ENCODE measurements around the gene ZNF488. TPM values are rescaled to one million over a fixed set of nuclear protein-coding genes. Genes with fewer than 3 reads are reported as not detected.

ZNF488 gene
- total and polyA plus RNA-seq, 2 experiments from 2014 or later = 0.15 to 1.2 TPM

DNA sequence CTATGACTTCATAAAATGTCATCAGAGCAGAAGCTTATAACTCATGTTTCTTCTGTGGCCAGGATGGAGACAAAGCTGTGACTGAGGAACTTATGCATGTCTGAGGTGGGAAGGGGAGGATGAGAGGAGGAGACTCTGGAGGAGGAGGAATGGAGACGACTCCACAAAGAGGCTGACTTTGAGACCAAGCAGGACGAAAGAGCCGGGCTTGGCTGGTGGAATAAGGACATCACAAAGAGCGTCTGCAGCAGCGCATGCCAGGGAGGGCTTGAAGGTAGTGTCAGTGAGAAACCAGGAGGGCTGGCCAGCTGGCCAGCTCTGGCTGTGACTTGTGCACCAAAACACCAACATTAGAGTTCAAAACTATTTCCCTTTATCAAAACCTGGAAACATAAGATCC, 68.0 kb downstream of the ZNF488 start:
- Histone ChIP-seq H3K9me3 (ENCODE audit: low read depth) (no peaks in the 10 kb centered on the region), H3K36me3 (no peaks in the 10 kb centered on the region), H3K27ac (no peak overlapping the region), H3K27me3 (no peaks in the 10 kb centered on the region), H3K4me1 (ENCODE audit: low read depth) (peaks cover 8% of the 10 kb centered on the region), H3K4me3 (no peak overlapping the region)
- DNase-seq (ENCODE audit: low read depth in 1 of 2, low spot score in 1 of 2) = no peak
- no peak for TF ChIP-seq CTCF (IDR thresholded peaks at IDR 0.05; ENCODE audit: low read depth, low read length)

Other genes starting within 250 kb of the ZNF488 start
- gene GDF10, start 84.1 kb downstream of the ZNF488 start, total RNA-seq = 3.2 and 4.0 TPM in 2 replicates
- gene GDF10, start 84.1 kb downstream of the ZNF488 start, polyA plus RNA-seq = 3.2 and 3.8 TPM in 2 replicates
- gene GDF2, start 61.8 kb downstream of the ZNF488 start, total RNA-seq = 3.5 and 5.8 TPM in 2 replicates
- 2.6 and 4.4 TPM in 2 replicates for gene GDF2, start 61.8 kb downstream of the ZNF488 start, polyA plus RNA-seq
- gene RBP3, start 35.9 kb downstream of the ZNF488 start, total RNA-seq = not detected in 2 replicates
- not detected in 2 replicates for gene RBP3, start 35.9 kb downstream of the ZNF488 start, polyA plus RNA-seq
- gene ANXA8, start 99.8 kb upstream of the ZNF488 start, total RNA-seq = 0.27 and 0.32 TPM in 2 replicates
- gene ANXA8, start 99.8 kb upstream of the ZNF488 start, polyA plus RNA-seq = 0.87 and 0.92 TPM in 2 replicates
- gene FAM25G, start 107.4 kb upstream of the ZNF488 start, total RNA-seq = not detected in 2 replicates
- gene FAM25G, start 107.4 kb upstream of the ZNF488 start, polyA plus RNA-seq = not detected in 2 replicates
- gene AGAP9, start 139.3 kb upstream of the ZNF488 start, total RNA-seq = 7.3 and 14.9 TPM in 2 replicates
- 4.6 and 5.3 TPM in 2 replicates for gene AGAP9, start 139.3 kb upstream of the ZNF488 start, polyA plus RNA-seq